ENCODE measurements around the gene HIVEP1. TPM values are rescaled to one million over a fixed set of nuclear protein-coding genes. Genes with fewer than 3 reads are reported as not detected.

HIVEP1 gene
- total RNA-seq, 4 donors from 2014 or later = 23.2 to 41.5 (median 32.6) TPM

GRCh38 chr6:12138381-12138780, 126.3 kb downstream of the HIVEP1 start:
- H3K4me3 ChIP-seq (ENCODE audit: low read depth, poor library complexity, severe bottlenecking) = no peak overlapping the region
- intact Hi-C loops (cut with DNase I; ENCODE audit: low total_unique reads) = no loop called here
- 90 to 100% methylated on average over 1 of the region's 1 CpG for WGBS, 2 donors
- DNase-seq (ENCODE audit: low spot score in 2 of 2) = no peak
- TF ChIP-seq CTCF (IDR thresholded peaks at IDR 0.05) (no peak), POLR2A (IDR thresholded peaks at IDR 0.05) (no peak)

GRCh38 chr6:12138936-12139335, 126.8 kb downstream of the HIVEP1 start:
- WGBS, 2 donors = 94 to 98% methylated on average over 4 of the region's 4 CpGs
- DNase-seq (ENCODE audit: low spot score in 2 of 2) = no peak
- TF ChIP-seq POLR2A (IDR thresholded peaks at IDR 0.05) (no peak), CTCF (IDR thresholded peaks at IDR 0.05) (no peak)
- H3K4me3 ChIP-seq (ENCODE audit: low read depth, poor library complexity, severe bottlenecking) = no peak overlapping the region
- intact Hi-C loops (cut with DNase I; ENCODE audit: low total_unique reads) = no loop called here

GRCh38 chr6:12147557-12148316, 135.6 kb downstream of the HIVEP1 start:
- TF ChIP-seq POLR2A (IDR thresholded peaks at IDR 0.05) (no peak), CTCF (IDR thresholded peaks at IDR 0.05) (no peak)
- intact Hi-C loops (cut with DNase I; ENCODE audit: low total_unique reads) = no loop called here
- DNase-seq (ENCODE audit: low spot score in 2 of 2) = no peak
- WGBS, 2 donors = 64 to 68% methylated on average over 6 of the region's 6 CpGs
- H3K4me3 ChIP-seq (ENCODE audit: low read depth, poor library complexity, severe bottlenecking) = no peak overlapping the region

- TF ChIP-seq POLR2A (IDR thresholded peaks at IDR 0.05) (no peak), CTCF (IDR thresholded peaks at IDR 0.05) (no peak)
- WGBS, 2 donors = 65 to 66% methylated on average over 3 of the region's 3 CpGs
- DNase-seq (ENCODE audit: low spot score in 2 of 2) = no peak
- intact Hi-C loops (cut with DNase I; ENCODE audit: low total_unique reads) = no loop called here
- no peak overlapping the region for H3K4me3 ChIP-seq (ENCODE audit: low read depth, poor library complexity, severe bottlenecking)
These were observed 136.2 kb downstream of the HIVEP1 start for GRCh38 chr6:12148317-12148801.

GRCh38 chr6:12148841-12149240, 136.7 kb downstream of the HIVEP1 start:
- intact Hi-C loops (cut with DNase I; ENCODE audit: low total_unique reads) = no loop called here

More at GRCh38 chr6:12148841-12149240, 136.7 kb downstream of the HIVEP1 start:
- TF ChIP-seq CTCF (IDR thresholded peaks at IDR 0.05) (no peak), POLR2A (IDR thresholded peaks at IDR 0.05) (no peak)
- H3K4me3 ChIP-seq (ENCODE audit: low read depth, poor library complexity, severe bottlenecking) = no peak overlapping the region
- no peak for DNase-seq (ENCODE audit: low spot score in 2 of 2)
- WGBS, 2 donors = 55 to 58% methylated on average over 4 of the region's 4 CpGs
